ENCODE data around the gene SZT2. TPM values are rescaled to one million over a fixed set of nuclear protein-coding genes. Genes with fewer than 3 reads are reported as not detected.
"Not testable (repeated sequence)": the region's sequence is repeated elsewhere in the genome, so short reads cannot be mapped to it uniquely, and the experiment has no call there.

SZT2 gene
- total RNA-seq, 2 experiments from 2014 or later, result 33.7 to 79.8 TPM

GRCh38 chr1:43468414-43468813 is 78.7 kb downstream of the SZT2 start:
- Histone ChIP-seq H2AFZ (ENCODE audit: low read length) (no peak overlapping the region), H3K4me1 (ENCODE audit: insufficient read depth, low read length, poor library complexity, severe bottlenecking) (no peaks in the 10 kb centered on the region), H3K9me3 (ENCODE audit: low read length) (no peaks in the 10 kb centered on the region), H4K20me1 (ENCODE audit: insufficient read depth, low read length) (no peaks in the 10 kb centered on the region), H3K36me3 (ENCODE audit: insufficient read depth, low read length) (no peaks in the 10 kb centered on the region), H3K9me2 (ENCODE audit: insufficient read depth, low read length) (no peaks in the 10 kb centered on the region), H3K79me2 (ENCODE audit: insufficient read depth, low read depth, low read length) (no peaks in the 10 kb centered on the region), H3K4me2 (ENCODE audit: low read length) (no peak overlapping the region), H3K27ac (ENCODE audit: low read depth, low read length, poor library complexity, severe bottlenecking) (no peak overlapping the region), H3K4me3 (ENCODE audit: low read depth, low read length, poor library complexity, severe bottlenecking) (no peak overlapping the region)
- POLR2A ChIA-PET, result interaction anchor here (0.7 kb wide), 1 partner anchor 10 kb away, joined by 3 read pairs; no protein-coding TSS in a partner anchor
- no TSS peak for BruUV-seq (replicated peaks)
- CTCF ChIA-PET (ENCODE audit: unreplicated experiment), result no interaction called here
- intact Hi-C loops (cut with micrococcal nuclease; ENCODE audit: unreplicated experiment), result no loop called here
- DNase-seq (ENCODE audit: low spot score), result no peak
- no peak for TF ChIP-seq EZH2phosphoT487 (IDR thresholded peaks at IDR 0.05; ENCODE audit: borderline replicate concordance, low read depth, low read length)
- TF ChIP-seq, protein P1, sequence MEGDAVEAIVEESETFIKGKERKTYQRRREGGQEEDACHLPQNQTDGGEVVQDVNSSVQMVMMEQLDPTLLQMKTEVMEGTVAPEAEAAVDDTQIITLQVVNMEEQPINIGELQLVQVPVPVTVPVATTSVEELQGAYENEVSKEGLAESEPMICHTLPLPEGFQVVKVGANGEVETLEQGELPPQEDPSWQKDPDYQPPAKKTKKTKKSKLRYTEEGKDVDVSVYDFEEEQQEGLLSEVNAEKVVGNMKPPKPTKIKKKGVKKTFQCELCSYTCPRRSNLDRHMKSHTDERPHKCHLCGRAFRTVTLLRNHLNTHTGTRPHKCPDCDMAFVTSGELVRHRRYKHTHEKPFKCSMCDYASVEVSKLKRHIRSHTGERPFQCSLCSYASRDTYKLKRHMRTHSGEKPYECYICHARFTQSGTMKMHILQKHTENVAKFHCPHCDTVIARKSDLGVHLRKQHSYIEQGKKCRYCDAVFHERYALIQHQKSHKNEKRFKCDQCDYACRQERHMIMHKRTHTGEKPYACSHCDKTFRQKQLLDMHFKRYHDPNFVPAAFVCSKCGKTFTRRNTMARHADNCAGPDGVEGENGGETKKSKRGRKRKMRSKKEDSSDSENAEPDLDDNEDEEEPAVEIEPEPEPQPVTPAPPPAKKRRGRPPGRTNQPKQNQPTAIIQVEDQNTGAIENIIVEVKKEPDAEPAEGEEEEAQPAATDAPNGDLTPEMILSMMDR (conservative IDR thresholded peaks at IDR 0.05; ENCODE audit: low read length), result no peak

DNA sequence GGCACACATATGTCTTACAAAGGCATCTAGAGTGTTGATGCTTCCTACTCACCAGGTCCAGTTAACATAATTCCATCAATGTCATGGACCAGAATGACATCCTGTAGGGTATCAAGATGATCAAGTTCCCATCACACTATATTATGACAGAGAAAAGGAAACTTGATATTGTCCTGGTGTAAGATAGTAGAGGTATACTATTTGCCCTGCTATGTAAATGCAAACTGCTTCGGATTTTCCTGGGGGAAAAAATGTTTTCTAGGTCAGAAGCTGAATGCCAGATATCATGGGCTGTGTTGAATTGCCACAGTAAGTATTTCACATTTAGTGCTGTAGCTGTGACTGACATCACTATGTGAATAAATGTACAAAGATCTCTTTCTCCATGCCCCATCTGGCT is 80.2 kb downstream of the SZT2 start:
- POLR2A ChIA-PET, result no interaction called here
- CTCF ChIA-PET (ENCODE audit: unreplicated experiment), result no interaction called here
- Histone ChIP-seq H3K9me2 (ENCODE audit: insufficient read depth, low read length) (no peaks in the 10 kb centered on the region), H3K27ac (ENCODE audit: low read depth, low read length, poor library complexity, severe bottlenecking) (no peak overlapping the region), H3K4me1 (ENCODE audit: insufficient read depth, low read length, poor library complexity, severe bottlenecking) (no peaks in the 10 kb centered on the region), H4K20me1 (ENCODE audit: insufficient read depth, low read length) (no peaks in the 10 kb centered on the region), H3K36me3 (ENCODE audit: insufficient read depth, low read length) (no peaks in the 10 kb centered on the region), H2AFZ (ENCODE audit: low read length) (no peak overlapping the region), H3K79me2 (ENCODE audit: insufficient read depth, low read depth, low read length) (no peaks in the 10 kb centered on the region), H3K9me3 (ENCODE audit: low read length) (no peaks in the 10 kb centered on the region), H3K4me2 (ENCODE audit: low read length) (no peak overlapping the region), H3K4me3 (ENCODE audit: low read depth, low read length, poor library complexity, severe bottlenecking) (no peak overlapping the region)
- TF ChIP-seq, protein P1 (conservative IDR thresholded peaks at IDR 0.05; ENCODE audit: low read length), result no peak
- TF ChIP-seq EZH2phosphoT487 (IDR thresholded peaks at IDR 0.05; ENCODE audit: borderline replicate concordance, low read depth, low read length), result no peak
- BruUV-seq (replicated peaks), result no TSS peak
- intact Hi-C loops (cut with micrococcal nuclease; ENCODE audit: unreplicated experiment), result no loop called here
- DNase-seq (ENCODE audit: low spot score), result no peak

GRCh38 chr1:43472087-43472462 is 82.4 kb downstream of the SZT2 start:
- Histone ChIP-seq H3K4me3 (ENCODE audit: low read depth, low read length, poor library complexity, severe bottlenecking) (no peak overlapping the region), H3K9me2 (ENCODE audit: insufficient read depth, low read length) (no peaks in the 10 kb centered on the region), H3K4me1 (ENCODE audit: insufficient read depth, low read length, poor library complexity, severe bottlenecking) (no peaks in the 10 kb centered on the region), H3K79me2 (ENCODE audit: insufficient read depth, low read depth, low read length) (no peaks in the 10 kb centered on the region), H2AFZ (ENCODE audit: low read length) (no peak overlapping the region), H3K36me3 (ENCODE audit: insufficient read depth, low read length) (no peaks in the 10 kb centered on the region), H3K4me2 (ENCODE audit: low read length) (no peak overlapping the region), H3K27ac (ENCODE audit: low read depth, low read length, poor library complexity, severe bottlenecking) (no peak overlapping the region), H4K20me1 (ENCODE audit: insufficient read depth, low read length) (no peaks in the 10 kb centered on the region), H3K9me3 (ENCODE audit: low read length) (no peaks in the 10 kb centered on the region)
- TF ChIP-seq EZH2phosphoT487 (IDR thresholded peaks at IDR 0.05; ENCODE audit: borderline replicate concordance, low read depth, low read length), result no peak
- TF ChIP-seq, protein P1 (conservative IDR thresholded peaks at IDR 0.05; ENCODE audit: low read length), result no peak
- intact Hi-C loops (cut with micrococcal nuclease; ENCODE audit: unreplicated experiment), result no loop called here
- POLR2A ChIA-PET, result no interaction called here
- BruUV-seq (replicated peaks), result no TSS peak
- CTCF ChIA-PET (ENCODE audit: unreplicated experiment), result no interaction called here
- DNase-seq (ENCODE audit: low spot score), result no peak

GRCh38 chr1:43472463-43473151 is 82.9 kb downstream of the SZT2 start:
- H3K9me2 ChIP-seq (ENCODE audit: insufficient read depth, low read length); H4K20me1 ChIP-seq (ENCODE audit: insufficient read depth, low read length); H3K4me2 ChIP-seq (ENCODE audit: low read length); BruUV-seq (replicated peaks); POLR2A ChIA-PET; H3K4me3 ChIP-seq (ENCODE audit: low read depth, low read length, poor library complexity, severe bottlenecking); H3K36me3 ChIP-seq (ENCODE audit: insufficient read depth, low read length); H3K9me3 ChIP-seq (ENCODE audit: low read length); H3K4me1 ChIP-seq (ENCODE audit: insufficient read depth, low read length, poor library complexity, severe bottlenecking); H2AFZ ChIP-seq (ENCODE audit: low read length); H3K79me2 ChIP-seq (ENCODE audit: insufficient read depth, low read depth, low read length); CTCF ChIA-PET (ENCODE audit: unreplicated experiment); DNase-seq (ENCODE audit: low spot score); intact Hi-C loops (cut with micrococcal nuclease; ENCODE audit: unreplicated experiment); H3K27ac ChIP-seq (ENCODE audit: low read depth, low read length, poor library complexity, severe bottlenecking): not testable (repeated sequence)

Measured in OCI-LY7 (cell line).